NCI-H226 (cell line): ENCODE measurements around the gene FAM53A.

ENCODE experiments used
- DNase-seq: peaks from one replicate; pipeline ENCODE4 v3.0.0-alpha.2; 2015

FAM53A gene, protein sequence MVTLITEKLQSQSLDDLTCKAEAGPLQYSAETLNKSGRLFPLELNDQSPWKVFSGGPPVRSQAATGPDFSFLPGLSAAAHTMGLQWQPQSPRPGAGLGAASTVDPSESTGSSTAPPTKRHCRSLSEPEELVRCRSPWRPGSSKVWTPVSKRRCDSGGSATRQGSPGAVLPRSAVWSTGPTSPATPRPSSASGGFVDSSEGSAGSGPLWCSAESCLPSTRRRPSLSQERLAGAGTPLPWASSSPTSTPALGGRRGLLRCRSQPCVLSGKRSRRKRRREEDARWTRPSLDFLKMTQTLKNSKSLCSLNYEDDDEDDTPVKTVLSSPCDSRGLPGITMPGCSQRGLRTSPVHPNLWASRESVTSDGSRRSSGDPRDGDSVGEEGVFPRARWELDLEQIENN

DNA sequence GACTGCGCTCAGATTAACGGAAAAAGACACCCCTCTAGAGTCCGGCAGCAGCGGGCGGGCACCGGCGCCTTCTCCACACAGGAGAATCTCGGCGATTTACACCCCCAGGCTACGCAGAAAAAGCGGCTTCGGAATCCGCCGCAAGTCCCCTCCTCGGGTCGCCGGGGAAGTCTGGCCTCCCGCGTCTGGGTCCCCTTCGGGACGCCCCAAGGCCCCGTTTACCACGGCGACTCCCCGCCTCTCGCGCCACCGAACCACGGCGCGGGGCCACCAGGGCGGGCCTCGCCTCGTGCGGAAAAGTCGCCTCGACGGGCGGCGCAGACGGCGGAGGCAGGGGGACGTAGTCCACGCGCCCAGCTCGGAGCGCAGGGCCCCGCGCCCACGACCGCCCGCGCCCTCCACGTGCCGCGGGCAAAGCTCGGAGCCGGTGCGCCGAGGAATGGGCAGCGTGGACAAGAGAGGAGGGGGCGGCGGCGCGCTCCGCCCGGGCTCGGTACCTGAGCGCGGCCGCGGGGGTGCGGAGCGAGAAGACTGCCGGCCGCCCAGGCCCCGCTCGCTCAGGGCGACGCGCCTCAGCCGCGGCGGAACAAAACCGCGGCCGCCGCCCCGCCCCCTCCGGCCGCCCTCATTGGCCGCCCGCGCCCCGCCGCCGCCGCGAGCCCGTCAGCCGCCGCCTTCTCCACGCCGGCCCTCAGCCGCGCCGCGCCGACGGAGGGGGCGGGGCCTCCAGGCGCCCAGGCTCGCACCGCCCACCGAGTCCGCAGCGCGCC lies at the start of gene FAM53A:
Gene FAM53A (minus strand): TSS at position 578 of the 770 bp plus-strand sequence. CDS start 15,572 bp downstream, outside the sequence.
- peak; percentile 70 for DNase-seq

DNA sequence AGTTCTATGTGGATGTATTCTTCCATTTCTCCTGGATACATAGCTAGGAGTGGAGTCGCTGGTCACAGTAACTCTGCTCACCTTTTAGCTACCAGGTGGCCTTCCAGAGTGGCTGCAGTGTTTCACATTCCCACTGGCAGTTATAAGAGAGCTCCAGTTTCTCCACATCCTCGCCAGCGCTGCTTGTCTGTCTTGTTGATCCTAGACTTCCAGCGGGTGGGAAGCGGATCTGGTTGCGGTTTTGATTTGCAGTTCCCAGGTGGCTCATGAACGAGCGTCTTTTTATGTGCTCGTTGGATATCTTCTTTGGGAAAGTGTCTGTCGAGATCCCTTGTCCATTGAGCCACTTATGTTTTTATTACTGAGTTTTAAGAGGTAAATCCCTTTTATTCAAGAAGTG lies 48.8 kb upstream of the FAM53A start:
- no peak for DNase-seq

DNA sequence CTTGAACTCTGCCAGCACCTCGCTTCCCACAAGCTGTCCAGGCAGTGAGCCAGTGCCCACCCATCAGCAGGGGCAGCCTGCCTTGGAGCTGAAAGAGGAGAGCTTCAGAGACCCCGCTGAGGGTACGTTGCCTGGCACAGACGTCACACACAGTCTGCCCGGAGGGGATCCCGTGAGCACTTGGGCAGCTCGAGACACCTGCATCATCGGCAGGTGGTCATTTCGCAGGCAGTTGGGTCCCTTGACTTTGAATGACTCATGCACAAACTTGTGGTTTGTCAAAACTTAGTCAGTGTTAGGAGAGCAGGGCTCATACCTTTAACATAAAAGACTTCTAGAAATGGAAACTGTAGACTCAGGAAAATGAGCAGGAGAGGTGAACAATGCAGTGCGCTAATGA lies 47.1 kb upstream of the FAM53A start:
- peak; percentile 22 for DNase-seq

DNA sequence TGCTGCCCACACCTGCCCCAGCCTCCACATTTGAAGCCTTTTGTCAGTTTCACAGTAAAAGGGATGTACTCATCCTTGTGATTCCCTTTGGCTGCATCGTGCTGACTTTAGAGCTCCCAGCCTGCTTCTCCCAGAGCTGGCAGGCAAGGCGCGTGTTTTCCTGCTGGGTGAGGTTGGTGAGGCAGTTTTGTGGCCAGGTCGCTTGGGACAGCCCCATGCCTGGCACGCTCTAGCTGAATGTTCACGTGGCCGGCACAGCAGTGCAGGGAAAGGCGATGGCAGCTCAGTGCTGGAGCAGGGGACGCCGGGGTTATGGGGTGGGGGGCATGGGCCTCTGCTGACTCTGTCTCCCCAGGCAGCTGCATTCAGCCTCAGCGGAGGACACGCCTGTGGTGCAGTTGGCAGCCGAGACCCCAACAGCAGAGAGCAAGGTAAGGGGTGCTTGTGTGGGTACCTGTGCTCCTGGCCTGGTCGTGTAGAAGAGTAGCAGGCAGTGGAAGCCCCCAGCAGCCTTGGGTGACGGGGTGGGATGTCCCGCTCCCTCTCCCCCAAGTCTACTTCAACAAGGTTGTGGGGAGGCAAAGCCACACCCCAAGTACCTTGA lies 46.5 kb upstream of the FAM53A start:
- no peak for DNase-seq

DNA sequence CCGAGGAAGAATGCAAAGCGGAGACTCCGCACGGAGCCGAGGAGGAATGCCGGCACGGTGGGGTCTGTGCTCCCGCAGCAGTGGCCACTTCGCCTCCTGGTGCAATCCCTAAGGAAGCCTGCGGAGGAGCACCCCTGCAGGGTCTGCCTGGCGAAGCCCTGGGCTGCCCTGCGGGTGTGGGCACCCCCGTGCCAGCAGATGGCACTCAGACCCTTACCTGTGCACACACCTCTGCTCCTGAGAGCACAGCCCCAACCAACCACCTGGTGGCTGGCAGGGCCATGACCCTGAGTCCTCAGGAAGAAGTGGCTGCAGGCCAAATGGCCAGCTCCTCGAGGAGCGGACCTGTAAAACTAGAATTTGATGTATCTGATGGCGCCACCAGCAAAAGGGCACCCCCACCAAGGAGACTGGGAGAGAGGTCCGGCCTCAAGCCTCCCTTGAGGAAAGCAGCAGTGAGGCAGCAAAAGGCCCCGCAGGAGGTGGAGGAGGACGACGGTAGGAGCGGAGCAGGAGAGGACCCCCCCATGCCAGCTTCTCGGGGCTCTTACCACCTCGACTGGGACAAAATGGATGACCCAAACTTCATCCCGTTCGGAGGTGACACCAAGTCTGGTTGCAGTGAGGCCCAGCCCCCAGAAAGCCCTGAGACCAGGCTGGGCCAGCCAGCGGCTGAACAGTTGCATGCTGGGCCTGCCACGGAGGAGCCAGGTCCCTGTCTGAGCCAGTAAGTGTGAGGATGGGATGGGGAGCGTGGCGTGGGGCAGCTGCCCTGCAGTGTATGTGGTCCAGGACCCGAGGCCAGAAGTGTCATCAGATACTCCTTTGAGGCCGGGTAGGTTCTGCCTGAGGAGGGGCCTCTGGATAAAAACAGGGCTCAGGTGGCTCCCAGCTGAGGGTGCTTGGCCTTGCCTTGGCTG lies 44.2 kb upstream of the FAM53A start:
- no peak for DNase-seq

DNA sequence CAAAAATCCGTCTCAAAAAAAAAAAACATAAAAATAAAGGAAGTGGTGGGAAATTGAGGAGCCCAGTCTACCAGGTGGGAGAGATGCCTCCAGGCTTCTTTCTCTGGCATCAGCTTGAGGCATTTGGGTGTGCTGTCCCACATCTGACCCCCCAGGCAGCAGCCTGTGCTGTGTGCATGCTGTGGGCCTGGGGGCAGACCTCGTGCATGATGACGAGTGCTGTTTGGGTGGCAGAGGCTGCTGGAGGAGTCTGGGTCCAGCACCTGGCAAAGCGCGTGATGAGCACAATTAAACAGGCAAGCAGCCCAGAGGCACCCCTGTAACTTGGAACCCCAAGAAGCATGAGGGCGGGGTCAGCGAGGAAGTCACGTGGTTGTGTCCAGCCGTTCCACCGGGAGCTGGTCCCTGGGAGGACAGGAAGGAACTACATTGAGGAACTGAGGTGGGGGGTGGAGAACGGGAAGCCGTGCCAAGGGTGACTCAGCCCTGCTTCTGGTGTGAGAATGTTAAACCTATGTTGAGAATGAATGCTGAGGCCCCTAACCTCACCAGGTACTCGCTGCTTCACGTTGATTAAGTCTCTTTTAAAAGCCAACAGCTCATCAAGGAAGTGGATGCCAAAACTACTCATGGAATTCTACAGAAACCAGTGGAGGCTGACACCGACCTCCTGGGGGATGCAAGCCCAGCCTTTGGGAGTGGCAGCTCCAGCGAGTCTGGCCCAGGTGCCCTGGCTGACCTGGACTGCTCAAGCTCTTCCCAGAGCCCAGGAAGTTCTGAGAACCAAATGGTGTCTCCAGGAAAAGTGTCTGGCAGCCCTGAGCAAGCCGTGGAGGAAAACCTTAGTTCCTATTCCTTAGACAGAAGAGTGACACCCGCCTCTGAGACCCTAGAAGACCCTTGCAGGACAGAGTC lies 43.3 kb upstream of the FAM53A start:
- DNase-seq = peak; percentile 98

DNA sequence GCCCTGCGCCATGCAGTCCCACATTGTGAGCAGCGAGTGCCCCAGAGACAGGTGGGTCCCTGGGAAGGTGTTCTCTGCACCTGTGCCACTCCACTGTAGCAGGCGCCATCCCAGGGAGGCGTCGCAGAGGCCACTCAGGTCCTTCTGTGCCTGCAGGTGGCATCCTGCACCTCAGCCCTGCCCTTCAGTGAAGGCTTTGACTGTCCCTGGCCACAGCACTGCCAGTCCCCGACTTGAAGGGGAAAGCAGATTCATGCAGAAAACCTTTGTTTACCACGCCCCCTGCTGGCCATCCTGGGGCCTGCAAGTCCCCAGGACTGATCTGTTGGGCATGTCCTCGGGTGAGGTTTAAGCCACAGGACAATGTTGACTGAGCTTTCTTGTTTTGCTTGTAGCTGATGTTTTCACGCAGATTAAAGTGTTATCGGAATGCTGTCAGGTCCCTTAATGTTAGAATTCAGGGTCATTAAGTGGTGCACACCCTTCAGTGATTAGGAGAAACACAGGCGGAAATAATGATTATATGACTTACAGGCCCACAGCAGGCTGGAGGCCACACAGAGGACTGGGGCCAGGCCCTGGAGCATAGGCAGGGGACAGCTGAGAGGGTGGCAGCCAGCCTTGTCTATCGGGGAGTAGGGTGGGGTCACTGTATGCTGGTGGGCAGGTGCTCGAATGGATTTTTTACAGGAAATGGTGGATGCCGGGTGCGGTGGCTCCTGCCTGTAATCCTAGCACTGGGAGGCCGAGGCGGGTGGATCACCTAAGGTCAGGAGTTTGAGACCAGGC lies 42.2 kb upstream of the FAM53A start:
- DNase-seq = peak; percentile 36

DNA sequence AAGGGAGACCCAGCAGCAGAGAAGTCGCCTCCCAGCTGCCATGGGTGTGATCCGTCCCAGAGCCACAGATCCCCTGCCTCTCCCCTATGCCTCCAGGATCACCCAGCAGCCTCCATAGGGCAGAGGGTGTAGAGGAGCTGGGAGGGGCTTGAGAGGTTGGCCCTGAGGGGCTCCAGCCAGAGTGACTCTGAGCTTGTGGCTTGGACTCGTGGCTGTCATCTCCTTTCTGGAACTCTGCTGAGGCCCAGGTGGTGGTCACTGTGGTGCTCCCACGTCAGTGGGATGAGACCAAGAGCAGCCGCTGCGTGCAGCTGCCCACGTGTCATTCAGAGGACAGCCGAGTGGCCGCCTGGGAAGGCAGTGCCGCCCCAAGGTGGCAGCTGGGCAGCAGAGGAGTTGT lies 41.4 kb upstream of the FAM53A start:
- no peak for DNase-seq

DNA sequence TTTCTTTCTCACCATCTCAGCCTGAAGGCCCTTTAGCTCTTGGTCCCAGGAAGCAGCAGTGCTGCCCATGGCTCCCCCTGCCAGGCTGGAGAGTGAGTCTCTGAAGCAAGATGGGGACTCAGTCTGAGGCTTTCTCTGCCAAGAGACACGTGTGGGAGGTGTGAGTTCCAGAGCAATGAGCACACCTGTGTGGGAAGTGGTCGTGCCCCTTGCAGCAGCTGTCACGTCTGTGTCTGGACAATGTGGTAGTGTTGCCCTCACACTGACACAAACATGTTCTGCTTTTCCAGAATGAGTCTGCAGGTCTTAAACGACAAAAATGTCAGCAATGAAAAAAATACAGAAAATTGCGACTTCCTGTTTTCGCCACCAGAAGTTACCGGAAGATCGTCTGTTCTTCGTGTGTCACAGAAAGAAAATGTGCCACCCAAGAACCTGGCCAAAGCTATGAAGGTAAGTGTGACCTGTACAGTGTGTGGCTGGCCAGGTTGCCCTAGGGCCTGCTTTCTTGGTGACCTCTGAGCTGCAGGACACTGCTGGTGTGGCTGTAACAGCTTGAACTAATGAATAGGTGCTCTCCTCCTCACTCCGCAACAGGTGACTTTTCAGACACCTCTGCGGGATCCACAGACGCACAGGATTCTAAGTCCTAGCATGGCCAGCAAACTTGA lies 39.2 kb upstream of the FAM53A start:
- no peak for DNase-seq

DNA sequence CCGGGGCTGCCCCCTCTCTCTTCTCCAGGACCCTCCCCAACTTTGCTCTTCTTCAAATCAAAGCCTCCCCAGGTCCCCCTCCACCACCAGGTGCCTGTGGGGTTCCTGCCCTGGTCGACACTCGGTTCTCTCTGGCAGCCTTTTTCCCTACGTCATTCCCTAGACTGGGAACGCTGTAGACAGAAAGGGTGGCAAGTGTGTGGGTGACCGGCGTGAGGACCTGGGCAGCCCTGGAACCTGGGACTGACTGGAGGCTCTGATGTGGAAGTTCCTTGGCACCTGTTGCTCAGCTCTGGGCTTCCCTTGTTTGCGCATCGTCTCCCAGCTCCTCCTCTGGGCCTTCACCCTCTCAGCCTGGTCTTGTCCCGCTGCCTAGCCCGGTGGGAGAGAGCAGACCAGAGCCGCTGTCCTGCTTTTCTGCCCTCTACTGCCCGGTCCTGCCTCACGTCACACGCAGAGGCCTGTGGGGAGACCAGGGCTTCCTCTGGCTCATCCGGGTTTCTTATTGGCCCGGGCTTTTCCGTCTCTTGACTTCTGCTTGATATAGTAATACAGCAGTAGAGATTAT lies 38.5 kb upstream of the FAM53A start:
- no peak for DNase-seq

DNA sequence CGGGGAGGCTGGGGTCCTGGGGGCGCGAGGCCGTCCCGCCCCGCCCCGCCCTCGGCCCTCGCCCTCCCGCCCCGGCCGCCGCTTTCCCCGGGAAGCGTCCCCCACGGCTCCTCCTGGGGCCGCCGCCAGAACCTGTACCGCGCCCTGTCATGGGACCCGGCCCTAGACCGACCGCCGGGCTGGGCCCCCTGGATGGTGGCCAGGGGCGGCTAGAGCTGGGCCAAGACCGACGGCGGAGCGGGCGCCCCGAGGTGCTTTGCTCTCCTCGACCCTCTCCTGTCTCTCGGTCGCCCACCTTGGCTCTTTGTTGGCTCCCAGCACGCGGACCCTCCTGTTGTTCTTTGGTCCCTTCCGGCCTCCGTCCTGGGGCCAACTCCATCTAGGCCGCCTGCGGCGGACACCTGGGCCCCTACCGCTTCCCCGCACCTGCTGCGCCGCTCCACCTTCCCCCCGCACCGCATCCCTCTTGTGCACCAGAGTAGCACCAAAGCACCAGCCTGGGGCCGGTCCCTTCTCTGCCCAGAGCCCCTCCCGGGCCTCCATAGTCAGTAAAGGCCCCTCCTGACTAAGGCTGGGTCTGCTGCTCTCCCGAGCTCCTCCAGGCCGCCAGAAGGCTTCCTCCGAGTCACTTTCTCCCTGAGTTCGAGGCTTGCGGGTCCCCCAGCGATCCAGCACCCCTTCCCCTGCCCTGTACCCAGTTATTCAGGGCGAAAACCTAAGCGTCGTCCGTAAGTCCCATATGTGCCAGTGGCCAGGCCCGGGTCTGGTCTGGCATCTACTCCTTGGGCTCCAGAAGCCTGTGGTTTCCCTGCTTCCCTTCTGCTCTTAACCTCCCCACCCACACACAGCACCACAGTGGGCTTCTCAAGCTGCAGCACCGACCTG lies 37.8 kb upstream of the FAM53A start:
- no peak for DNase-seq

DNA sequence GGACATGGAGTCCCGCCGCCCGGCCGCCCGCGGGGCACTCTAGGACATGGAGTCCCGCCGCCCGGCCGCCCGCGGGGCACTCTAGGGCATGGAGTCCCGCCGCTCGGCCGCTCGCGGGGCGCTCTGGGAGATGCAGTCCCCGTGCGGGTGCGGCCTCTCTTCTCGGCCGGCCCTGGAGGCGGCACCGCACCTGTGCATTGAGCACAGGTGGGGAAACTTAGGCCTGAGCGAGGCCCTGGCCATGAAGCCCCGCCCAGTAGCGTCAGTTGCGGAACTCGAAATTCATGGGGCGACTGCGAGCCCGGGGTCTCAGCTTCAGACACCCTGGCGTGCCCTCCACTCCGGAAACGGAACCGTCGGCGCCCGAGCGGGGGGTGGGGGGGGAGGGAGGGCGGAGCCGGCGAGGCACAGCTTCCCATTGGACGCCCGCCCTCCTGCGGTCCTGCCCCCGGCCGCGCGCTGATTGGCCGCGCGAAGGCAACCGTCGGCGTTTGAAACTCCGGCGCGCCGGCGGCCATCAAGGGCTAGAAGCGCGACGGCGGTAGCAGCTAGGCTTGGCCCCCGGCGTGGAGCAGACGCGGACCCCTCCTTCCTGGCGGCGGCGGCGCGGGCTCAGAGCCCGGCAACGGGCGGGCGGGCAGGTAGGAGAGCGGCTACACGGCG lies 37.0 kb upstream of the FAM53A start, which contains the start of the genes TACC3 and TMEM129:
Gene TACC3 (plus strand): TSS at position 519 of the 663 bp plus-strand sequence. CDS start 1,901 bp downstream, outside the sequence.
Gene TMEM129 (minus strand): TSS at position 321 of the 663 bp plus-strand sequence. CDS start 486 bp downstream, outside the sequence.
- peak; percentile 88 for DNase-seq

DNA sequence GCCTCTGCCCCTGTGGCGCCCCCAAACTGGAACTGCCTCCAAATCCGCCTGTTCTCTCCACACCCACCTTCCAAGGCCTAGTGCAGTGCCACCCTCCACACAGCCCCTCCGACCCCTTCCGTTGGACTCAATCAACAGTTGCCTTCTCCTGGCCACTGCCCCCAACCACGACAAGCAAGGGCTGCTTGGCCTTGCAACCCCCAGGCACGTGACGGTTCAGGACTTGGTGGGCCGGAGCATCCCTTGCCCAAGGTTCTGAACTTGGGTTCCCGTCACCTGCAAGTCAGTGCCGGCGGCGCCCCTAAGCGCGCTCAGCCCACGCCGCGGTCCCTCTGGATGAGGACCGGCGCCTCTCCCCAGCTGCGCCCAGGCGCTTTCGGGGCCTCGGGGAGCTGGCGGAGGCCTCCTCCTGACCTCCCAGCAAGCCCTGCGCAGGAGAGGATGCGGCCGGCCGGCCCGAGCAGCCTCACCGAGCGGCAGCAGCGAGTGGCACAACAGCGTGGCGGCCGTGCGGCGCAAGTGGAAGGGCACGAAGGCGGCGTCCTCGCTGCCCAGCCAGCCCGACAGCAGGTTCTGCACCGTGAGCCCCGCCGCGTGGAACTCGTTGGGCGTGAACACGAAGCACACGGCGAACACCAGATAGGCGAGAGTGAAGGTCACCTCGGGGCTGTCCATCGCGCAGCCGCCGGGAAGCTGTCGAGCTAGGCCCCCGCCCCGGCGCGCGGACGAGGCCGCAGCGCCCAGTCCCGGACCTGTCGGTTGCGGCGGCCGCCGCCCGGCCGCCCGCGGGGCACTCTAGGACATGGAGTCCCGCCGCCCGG lies 36.3 kb upstream of the FAM53A start:
- peak; percentile 25 for DNase-seq

DNA sequence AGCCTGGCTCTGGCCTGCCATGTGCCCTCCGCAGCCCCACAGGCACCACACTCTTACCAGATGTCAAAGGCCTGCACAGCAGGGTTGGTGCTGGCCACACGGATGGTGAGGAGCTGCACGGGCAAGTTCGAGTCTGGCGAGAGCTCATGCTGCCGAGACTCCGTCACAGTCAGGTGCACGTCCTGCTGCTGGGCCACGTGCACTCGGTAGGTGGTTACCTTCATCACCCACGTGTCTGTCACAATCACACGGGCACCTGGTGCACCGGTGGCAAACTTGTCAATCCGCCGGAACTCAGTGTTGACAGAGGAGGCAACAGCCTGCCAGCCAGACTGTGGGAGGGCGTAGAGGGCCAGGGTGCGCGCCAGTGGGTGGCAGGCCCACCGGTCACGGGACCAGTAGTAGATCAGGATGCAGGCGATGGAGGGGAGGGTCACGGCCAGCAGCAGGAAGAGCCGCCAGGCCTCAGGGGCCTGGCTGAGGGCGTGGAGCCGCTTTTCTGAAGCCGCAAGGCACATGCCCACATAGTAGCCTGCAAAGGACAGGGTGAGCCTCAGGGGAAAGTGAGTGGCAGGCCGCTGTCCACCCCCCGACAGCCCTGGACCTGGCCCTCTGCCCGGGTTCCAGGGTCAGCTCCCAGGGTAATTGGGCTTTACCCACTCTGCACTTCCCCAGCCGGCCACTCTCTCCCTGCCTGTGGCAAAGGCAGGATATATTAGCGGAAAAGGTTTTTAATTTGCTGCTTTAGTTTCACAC lies 34.2 kb upstream of the FAM53A start:
- no peak for DNase-seq

DNA sequence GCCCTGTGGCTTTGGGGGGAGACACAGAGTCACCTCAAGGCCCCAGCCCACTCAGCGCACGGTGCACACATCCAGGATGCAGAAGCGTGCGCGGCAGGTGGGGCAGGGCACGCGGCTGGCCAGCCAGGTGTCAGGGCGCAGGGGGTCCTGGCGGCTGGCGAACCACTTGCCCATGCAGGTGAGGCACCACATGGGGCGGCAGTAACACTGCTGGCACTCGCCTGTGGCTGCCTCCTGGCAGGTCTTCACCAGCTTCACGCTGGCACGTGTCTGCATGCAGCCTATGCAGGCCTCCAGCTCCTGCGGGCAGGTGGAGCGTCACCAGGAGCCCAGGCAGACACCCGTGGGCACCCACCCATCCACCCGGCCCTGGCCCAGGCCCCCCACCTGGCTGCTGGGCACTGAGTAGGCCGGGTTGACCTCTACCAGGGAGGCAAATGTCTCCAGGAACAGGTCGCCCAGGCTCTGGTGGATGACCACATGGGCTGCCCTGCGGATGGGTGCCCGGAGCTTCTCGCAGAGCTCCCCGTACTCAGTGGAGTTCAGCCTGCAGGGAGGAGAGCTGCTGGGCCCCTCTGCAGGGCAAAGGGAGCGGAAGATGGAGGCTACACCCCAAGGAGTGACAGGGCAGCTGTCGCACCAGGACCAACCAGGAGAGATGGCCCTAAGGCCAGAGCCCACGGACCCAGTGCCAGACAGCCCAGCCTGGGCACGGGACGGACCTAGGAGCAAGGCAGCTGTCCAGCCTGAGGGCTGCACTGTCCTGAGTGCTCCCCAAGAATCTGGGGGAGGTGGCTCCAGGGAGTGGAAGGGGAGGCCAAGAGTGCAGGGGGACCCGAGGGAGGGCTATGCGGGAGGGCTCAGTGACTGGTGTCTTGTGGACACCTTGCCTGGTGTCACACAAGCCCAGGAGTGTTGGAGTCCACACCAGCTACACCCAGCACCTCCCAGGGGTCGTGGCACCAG lies 33.3 kb upstream of the FAM53A start:
- no peak for DNase-seq
